HG03432 (cell line): ENCODE results near the gene GRAMD4.

Source experiments
- ATAC-seq: cut with Tn5 transposase; IDR thresholded peaks from one replicate; pipeline ENCODE4 v1.9.1; 2021; ENCODE audit warnings: mild to moderate bottlenecking, moderate library complexity; ENCODE audit not compliant: unreplicated experiment

The GRAMD4 gene

DNA sequence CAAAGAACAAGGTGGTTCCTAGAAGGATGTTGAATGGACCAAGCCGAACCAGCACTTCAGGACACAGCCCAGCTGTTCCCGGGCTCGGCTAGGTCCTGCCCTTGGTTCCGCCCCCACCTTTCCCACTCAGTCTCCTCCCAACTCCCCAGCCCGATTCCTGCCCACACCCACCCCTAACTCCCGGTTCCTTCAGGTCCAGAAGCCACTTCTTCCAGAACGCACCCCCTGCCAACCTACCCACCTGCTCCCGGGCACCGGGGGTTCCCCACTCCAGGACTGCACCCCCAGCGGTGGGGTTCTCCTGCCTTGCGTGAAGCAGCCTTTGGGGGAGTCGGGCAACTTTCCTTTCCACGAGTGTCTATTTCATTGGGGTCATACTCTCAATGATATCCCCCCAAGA lies 87.1 kb downstream of the GRAMD4 start:
- no peak for ATAC-seq

DNA sequence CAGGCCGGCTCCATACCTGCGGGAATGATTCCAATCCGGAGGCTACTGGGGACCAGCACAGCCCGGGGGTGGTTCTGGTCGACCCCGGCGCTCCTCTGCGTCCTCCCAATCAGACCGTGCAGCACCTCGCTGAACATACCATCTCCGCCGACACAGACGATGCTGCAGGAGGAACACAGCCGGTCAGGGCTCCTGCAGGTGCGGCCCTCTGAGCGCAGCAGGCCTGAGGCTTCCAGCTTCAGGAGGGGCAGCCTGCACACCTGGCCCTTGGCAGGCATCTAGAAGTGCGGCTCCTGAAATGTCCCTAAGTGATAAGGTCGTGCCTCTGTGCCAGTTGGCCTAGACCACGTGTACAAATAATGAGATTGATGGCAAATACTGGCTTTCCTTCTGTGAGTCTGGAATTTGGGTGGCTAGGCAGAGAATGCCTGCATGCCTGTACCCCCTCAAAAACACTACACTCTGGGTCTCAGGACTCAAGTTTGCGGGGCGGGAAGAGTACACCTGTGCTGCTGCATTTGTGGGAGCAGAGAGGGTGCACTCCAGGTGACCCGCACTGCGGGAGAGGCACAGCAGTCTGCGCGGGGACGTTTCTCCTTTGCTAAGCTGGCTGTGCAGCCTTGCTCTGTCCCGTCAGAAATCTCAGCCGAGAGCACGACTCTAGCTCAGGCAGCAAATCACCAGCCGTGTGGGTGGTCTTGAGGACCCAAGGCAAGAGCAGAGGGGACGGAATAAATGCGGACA lies 87.8 kb downstream of the GRAMD4 start:
- no peak for ATAC-seq

DNA sequence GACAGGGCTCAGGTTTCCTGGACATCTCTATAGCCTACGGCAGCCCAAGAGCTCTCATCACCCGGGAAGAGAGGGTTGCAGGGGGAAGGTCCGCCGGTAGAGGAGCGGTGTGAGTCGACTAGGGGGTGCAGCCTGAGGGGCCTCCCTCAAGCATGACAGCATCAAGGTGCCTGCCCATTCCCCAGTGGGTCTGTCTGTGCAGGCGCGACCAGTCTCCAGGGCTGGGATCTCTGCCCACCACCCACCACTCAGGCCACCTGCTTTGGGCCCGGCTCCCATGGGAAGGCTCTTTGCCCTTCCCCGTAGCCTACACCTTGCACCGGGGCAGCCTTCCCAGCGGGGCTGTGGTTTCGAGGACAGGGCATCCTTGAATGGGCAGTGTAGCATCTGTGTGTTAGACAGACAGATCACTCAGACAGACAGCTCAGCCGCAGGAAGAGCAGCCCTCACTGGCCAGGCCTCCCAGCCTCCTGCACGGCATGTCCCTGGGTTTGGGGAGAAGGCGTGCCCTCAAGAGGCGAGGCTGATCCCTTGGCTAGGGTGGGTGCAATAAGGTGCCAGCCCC lies 88.7 kb downstream of the GRAMD4 start:
- ATAC-seq, result no peak

DNA sequence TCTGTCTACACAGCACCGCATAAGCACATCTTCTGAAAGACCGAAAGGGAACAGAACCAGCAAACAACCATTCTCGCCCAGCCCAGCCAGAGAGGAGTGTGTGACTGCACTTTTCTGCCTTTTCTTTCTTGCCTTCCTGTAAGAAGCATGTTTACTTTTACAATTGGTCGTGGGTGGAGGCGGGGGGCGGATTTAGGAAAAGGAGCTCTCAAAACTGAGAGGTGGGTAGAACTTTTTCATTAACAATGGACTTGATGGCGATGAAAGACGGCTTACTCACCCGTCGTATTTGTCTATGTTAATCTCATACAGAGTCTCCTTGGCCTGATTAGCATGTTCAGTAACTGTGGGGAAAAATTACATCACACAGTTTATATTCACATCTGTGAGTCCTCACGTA lies 90.6 kb downstream of the GRAMD4 start:
- ATAC-seq, result no peak

DNA sequence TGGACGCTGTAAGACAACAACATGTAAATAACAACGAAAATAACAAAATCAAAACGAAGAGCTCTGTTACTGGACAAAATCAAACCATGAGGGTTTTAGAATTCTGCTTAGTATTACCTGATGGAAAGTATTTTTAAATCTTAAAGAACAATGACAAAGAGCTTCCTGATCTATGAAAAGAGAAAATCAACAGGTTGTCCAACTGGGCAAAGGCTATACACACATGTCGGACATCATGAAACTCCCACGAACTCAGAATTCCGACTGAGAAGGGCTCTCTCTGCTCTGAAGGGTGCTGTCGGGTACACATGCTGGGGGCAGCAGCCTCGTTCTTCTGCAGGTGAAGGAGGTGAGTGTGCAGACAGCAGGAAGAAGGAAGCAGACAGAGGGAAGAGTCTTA lies 92.1 kb downstream of the GRAMD4 start:
- no peak for ATAC-seq

DNA sequence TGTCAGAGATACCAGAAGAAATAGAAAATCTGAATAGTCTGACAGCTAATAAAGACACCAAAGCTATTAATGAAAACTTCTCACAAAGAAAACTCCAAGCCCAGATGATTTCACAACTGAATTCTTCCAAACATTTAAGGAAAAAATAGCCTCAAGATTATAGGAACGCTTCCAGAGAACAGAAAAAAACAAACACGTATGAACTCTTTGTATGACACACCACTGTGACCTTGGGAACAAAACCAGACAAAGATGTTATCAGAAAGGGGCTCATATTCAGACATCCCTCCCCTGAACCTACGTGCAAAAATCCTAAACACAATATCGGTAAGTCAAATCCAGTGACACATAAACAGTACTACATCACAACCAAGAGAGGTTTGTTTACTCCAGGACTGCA lies 94.4 kb downstream of the GRAMD4 start:
- no peak for ATAC-seq

DNA sequence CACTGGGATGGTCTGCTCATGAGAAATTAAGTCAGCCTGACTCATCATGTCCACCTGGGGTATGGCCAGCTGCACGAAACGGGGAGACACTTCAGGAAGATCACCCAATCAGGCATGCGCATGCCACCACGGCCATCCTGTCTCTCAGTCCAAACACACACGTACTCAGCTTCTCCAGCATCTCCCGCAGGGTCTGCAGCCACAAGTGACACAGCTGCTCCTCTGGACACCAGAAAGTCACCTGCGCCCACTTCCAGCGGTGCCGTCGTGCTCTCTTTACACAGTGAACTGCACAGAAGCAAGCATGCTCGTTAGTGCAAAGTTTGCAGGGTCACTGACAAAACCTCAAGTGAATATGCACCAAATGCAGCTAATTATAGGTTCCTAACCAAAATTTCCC lies 99.7 kb downstream of the GRAMD4 start:
- ATAC-seq, result no peak

DNA sequence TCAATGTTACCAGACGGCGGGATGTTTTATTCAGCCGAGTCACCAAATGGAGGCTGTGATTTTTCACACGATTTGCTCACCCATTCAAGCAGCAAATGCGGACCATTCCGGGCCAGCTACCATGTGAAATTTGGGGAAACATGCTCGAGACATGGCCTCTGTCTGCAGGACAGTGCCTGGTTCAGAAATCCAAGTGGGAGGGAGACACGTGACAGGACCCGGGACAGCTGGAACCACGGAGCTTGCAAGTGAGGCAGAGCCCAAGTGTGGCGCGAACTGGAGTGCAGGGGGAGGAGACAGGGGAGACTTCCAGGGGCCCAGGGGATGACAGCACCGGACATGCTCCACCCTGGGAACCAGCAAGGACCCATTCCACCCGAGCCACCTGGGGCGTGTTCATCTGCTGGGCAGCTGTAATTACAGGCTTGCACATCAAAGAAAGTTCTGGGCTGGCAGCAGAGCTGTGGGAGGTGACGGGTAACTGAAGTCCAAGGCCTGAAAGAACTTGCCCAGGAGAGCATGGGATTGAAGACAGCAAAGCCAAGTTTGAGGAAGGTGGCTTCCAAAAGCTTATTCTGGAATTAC lies 101.4 kb downstream of the GRAMD4 start:
- no peak for ATAC-seq

DNA sequence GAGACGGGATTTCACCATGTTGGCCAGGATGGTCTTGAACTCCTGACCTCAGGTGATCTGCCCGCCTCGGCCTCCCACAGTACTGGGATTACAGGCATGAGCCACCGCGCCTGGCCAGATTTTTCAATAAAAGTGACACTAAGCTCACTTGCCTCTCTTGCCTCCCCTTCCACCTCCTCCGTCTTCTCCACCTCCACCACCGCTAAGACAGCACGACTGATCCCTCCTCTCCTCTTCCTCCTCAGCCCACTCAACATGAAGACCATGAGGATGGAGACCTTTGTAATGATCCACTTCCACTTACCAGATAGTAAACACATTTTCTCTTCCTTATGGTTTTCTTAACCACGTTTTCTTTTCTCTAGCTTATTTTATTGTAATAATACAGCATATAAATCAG lies 103.7 kb downstream of the GRAMD4 start:
- ATAC-seq, result no peak

DNA sequence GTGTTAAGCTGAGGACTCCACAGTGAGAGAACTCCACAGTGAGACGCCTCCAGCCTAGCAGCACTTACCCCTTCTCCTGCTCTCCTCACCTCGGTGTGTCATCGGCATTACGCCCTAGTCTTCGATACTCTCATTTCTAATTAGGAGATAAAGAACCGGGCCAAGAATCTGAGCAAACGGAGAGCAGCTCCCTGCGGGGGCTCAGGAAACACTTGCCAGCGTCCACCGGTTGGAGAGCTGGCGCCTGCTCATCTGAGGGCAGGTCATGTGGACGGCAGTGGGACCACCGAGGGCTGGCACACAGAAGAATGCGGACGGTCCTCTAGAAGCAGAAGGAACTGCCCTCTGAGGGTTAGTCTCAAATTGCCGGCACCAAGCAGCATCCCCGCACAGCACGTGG lies 104.9 kb downstream of the GRAMD4 start:
- ATAC-seq, result no peak

DNA sequence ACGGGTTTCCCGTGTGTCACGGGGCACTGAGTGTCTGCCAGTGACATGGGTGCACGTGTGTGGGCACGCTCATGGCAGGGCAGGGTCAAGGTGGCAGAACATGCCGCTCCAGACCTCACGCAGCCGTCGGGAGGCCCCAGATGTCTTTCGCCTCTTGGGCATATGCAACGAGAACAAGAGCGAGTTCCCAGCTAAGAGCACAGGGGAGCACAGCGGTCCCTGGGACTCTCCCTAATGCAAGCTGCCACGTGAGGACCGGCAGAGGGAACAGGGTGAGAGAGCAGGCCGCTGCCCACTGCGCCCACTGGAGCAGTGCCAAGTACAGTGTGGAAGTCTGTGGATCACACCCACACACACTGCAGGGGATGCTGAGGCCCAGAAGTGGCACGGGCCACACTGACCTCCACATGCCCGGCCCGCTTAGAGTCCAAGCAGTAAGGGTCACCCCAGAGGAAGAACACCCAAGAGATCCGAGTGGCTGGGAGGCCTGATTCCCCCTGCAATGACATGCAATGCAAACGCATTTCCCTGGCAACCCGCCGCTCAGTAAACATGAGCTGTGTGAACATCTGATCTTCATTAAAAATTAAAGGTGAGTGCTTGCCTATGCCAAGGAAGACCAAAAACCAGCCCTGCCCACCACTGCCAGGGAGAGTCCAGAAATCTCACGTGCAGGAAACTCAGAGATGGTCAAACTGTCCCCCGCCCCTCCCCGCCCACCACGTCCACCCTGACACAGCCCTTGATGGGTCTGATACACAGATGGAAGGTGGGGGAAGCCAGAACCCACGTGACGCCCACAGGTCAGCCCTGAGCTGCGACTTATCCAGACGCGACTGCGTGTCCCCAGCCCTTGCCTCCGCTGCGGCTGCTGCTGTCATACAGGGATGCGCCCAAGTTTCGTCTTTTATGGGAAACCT lies 106.1 kb downstream of the GRAMD4 start:
- ATAC-seq, result no peak

DNA sequence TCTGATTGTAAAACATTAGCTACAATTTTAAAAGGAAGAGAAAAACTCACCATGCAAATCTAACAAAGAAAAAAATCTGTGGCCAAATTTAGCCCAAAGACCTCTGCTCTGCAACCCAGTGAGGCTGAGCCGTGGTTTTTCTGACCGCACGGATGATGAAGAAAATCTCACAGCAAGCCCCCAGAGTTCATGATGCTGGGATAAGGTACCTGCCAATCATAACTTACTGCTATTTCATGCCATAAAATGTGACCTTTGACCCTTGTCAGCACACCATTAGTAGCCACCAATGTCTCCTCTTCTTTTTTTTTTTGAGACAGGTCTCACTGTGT lies 106.8 kb downstream of the GRAMD4 start:
- no peak for ATAC-seq

DNA sequence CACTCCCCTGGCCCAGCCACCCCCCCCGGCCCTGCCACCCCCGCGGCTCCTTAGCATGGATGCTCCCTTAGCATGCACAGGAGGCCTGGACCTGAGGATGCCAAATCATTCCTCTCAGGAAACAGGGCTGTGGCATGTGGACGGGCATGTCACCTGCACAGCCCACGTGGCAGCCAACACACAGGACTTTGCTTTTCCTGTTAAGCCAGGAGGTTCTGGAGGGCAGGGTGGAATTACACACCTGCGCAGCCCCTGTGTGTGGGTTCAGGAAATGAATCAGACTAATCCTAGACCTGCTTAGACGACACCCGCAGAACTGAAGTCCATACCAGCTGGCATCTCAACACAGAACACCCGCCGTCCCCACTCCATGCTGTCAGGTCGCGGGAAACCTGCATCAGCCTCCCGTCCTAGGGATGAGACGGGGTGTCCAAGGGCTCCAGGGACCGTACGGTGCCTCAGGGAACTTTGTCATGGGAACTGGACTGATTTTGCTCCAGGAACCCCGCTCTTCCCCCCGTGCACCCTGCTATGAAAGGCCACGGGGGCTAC lies 107.7 kb downstream of the GRAMD4 start:
- ATAC-seq, result no peak

DNA sequence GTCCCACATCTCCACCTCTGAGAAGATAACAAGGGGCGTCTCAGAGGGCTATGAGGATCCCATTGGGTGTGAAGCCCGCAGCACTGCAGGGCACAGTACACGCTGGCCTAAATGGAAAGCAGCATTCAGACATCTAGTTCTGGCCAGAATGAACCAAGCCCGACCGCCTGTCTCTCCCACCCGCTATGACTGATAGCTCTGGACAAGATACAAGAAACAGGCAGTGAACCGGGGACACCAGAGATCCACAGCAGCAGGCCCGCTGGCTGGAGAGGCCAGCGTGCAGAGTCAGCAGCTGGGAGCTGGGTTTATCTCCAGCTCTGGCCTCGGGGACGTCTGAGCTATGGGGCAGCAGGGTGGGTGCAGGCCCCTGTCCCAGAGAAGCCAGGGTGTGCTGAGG lies 108.3 kb downstream of the GRAMD4 start:
- ATAC-seq, result no peak
